Vagina (tissue), 2 donors: ENCODE data around the gene TET2.

ENCODE experiments used
- POLR2A ChIP-seq, 2 donors: fragments of 450-650 bp; IDR thresholded peaks; one replicate each; pipeline ENCODE4 v1.6.1; 2017; ENCODE audit warnings: antibody characterized with exemption in 2 of 2, mild to moderate bottlenecking in 2 of 2, moderate library complexity in 2 of 2
- POLR2AphosphoS5 ChIP-seq, 2 donors: sonication (generic); formaldehyde crosslinking; IDR thresholded peaks; one replicate each; pipeline ENCODE4 v1.9.0; 2017; ENCODE audit warnings: antibody characterized with exemption in 2 of 2, mild to moderate bottlenecking in 2 of 2, low read depth in 1 of 2; ENCODE audit not compliant: insufficient read depth in 1 of 2
- TF ChIP-seq, protein P1 (sequence below), 3 experiments: fragments of 450-650 bp in 2 of 3; fragments of 200-600 bp in 1 of 3; sonication (generic) in 1 of 3; IDR thresholded peaks; one replicate each; pipeline ENCODE4 v1.5.1; 2017 to 2019; ENCODE audit warnings: antibody characterized with exemption in 3 of 3, mild to moderate bottlenecking in 2 of 3, moderate library complexity in 2 of 3

DNA sequence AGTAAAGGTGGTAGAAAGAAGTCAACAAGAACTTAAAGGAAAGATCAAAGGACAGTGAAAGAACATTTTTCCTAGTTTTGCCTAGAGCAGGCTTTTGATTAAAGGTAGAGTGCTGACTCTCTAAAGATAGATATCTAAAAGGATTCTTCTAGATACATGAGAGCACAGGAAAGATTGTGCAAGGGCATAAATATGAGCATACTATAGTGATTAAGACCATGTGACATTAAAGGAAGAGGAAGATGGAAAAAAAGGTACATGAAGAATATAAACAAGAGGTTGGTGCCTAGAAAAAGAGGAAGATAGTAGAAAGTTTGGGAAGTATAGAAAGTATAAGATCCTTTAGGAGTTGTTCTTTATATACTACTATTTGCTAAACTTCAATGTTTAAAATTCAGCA lies 26.1 kb upstream of the TET2 start:
- TF ChIP-seq, protein P1, sequence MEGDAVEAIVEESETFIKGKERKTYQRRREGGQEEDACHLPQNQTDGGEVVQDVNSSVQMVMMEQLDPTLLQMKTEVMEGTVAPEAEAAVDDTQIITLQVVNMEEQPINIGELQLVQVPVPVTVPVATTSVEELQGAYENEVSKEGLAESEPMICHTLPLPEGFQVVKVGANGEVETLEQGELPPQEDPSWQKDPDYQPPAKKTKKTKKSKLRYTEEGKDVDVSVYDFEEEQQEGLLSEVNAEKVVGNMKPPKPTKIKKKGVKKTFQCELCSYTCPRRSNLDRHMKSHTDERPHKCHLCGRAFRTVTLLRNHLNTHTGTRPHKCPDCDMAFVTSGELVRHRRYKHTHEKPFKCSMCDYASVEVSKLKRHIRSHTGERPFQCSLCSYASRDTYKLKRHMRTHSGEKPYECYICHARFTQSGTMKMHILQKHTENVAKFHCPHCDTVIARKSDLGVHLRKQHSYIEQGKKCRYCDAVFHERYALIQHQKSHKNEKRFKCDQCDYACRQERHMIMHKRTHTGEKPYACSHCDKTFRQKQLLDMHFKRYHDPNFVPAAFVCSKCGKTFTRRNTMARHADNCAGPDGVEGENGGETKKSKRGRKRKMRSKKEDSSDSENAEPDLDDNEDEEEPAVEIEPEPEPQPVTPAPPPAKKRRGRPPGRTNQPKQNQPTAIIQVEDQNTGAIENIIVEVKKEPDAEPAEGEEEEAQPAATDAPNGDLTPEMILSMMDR (IDR thresholded peaks at IDR 0.05), result no peak
- TF ChIP-seq POLR2AphosphoS5 (IDR thresholded peaks at IDR 0.05; ENCODE audit: insufficient read depth in 1 of 2, low read depth in 1 of 2), result no peak
- TF ChIP-seq POLR2A (IDR thresholded peaks at IDR 0.05), result no peak
